ENCODE results near the gene APEH.
A peak's percentile ranks its signal among the peaks of the same experiment; 100 is the strongest.
"Not testable (repeated sequence)": the region's sequence is repeated elsewhere in the genome, so short reads cannot be mapped to it uniquely, and the experiment has no call there.

The APEH gene

DNA sequence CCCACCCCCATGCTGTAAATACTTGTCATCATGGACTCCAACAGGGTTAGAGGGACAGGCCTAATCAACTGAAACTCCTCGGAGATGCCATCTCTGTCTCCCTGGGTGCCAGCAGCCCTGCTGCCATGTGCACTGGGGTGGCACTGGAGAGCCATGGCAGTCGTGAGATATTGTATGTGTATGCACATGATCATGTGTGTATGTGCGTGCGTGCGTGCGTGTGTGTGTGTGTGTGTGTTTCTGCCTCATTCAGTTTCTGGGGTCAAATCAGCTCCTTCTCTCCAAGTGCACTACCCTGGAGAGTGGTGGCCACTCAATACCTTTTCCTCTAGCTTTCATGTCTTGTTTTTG is 3.2 kb upstream of the APEH start:
- no peak for DNase-seq

DNA sequence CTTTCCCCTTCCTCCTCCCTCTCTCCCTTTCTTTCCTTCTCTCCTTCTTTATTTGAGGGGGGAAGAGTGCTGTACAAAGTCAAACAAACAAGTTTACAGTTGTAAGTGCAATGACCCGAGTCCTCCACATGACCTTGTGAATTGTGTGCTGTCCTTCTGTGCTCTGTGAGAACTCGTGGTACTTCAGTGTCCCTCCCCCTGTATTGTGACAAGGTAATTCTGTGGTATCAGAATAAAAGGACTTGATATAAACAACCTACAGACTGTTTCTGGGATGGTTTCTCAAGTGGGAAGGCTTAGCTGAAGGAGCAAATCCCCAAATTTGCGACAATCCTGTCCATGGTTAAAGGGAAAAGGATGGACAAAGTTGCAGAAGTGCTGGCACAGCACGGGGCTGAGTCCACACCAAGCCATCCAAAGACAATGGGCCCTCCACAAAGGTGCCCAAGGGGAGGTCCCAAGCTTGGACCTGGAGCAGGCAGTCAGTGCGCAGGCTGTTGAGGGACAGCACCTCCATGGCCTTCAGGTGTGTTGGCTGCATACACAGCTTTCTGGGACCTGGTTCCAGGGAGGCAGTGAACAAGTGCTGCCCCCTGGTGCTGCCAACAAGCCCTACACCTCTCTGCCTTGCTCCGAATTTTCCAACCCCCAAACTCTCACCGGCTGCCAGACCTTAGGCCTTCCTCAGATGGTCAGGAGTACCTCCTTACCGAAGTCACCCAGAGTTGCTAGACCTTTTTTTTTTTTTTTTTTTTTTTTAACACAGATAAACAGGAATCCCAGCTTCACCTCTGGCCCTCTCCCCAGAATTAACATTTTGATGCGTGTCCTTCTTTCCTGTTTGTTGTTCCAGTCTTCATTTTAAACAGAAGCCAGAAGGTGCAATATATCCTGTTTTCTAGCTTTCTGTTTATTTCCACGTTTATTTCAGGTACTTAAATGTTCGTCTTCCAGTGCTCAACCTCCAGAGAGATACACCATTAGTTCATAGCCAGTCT is 2.6 kb upstream of the APEH start:
- DNase-seq = peak; percentile 60

DNA sequence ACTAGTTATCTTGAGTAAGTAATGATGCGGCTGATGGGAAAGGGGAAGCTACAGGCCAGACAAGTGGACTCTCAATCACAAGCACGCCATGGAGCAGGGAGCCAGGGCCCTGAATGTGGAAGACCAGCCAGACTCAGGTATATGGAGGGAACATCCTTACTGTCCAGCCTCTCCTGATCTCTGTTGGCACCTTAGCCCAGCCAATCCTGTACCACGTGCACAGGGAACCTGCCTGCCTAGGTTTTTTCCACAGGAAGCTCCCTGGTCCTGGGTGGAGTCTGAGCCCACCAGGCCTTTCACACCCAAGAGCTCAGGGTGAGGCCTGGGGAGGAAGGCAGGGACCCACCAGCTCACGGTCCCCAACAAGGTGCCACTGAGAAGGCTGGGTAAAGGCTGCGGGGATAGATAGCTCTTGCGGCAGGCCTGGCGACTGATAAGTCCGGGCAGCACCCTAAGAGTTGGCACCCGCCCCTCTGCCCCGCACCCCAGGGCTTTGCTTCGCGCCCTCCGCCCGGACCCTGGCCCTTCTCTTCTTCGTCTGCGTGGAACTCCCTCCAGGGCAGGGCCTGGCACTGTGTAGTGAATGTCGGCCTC is 933 bp upstream of the APEH start:
- no peak for DNase-seq

DNA sequence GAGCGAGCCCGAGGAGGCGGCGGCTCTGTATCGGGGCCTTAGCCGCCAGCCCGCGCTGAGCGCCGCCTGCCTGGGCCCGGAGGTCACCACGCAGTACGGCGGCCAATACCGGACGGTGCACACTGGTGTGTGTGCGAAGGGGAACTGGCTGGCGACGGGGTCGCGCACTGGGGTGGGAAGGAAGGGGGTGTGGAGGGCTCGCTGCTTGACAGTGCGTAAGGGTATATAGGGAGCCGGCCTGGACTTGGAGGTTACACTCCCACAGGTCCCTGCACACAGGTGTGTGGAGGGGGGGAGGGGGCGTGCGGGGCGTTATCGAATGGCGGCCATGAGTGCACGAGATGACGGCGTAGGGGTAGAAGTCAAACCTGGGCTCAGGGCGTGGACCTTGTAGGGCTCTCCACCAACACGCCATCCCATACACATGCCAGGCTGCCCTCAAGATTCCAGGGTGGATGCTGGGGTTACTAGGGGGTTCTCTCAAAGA is 389 bp downstream of the APEH start:
- no peak for DNase-seq

DNA sequence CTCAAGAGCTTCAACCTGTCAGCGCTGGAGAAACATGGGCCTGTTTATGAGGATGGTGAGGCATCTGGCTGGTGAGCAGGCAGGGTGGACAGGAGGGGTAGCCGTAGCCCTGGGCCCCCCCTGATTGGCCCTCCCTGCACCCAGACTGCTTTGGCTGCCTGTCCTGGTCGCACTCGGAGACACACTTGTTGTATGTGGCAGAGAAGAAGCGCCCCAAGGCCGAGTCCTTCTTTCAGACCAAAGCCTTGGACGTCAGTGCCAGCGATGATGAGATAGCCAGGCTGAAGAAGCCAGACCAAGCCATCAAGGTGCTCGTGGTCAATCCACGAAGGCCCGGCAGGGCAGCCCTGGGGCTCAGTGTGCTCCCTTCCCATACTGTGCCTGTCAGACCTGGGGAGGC is 1.8 kb downstream of the APEH start:
- no peak for DNase-seq

DNA sequence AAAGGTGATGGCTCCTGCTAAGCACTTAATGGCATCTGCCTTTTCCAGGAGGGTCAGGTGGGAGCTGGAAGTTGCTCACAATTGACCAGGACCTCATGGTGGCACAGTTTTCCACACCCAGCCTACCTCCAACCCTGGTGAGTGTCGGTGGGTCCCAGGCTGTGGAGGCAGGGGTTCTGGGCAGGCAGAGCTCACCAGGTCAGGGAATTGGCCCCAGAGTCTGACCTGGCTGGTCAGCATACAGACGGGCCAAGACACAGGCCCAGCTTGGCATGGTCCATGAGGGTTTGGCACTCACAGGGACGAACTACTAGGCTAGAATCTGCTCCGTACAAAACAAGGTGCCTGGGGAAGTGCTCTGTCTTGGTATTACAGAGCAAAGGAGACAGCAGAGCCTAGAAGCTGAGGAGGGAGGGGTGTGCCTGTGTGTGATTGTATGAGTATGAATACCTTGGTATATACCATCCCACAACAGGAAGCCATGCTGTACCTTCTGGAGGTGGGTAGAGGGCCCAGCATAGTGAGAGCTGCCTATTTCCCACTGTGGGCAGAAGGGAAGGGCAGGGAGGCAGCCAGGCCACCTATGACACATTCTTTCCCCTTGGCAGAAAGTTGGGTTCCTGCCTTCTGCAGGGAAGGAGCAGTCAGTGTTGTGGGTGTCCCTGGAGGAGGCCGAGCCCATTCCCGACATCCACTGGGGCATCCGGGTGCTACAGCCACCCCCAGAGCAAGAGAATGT is 6.5 kb downstream of the APEH start:
- DNase-seq = no peak

DNA sequence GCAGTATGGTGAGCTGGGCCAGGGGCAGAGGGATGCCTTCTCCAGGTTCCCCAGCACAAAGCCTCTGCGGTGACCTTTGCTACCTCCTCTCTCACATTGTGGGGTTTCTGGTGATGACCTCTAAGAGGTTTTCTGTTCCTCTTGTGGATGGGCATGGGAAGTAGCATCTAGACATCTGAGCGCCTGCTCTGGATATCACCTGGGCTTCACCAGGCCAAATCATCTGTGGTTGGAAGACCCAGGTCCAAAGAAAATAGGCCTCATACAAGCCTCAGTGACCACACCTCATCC is 7.0 kb downstream of the APEH start:
- no peak for DNase-seq

DNA sequence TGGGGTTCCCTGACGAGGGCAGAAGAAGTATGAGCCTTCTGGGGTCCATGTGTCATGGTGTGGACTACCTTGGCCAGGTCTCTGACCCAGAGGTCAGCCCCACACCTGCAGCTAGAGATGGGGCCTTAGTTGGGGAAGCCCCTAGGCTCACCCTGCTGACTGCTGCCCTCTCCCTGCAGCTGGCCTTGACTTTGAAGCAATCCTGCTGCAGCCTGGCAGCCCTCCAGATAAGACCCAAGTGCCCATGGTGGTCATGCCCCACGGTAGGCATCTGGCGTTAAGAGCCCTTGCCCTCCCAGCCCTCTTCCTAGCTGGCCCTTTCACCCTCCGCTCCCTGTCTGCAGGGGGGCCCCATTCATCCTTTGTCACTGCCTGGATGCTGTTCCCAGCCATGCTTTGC is 7.4 kb downstream of the APEH start:
- no peak for DNase-seq

DNA sequence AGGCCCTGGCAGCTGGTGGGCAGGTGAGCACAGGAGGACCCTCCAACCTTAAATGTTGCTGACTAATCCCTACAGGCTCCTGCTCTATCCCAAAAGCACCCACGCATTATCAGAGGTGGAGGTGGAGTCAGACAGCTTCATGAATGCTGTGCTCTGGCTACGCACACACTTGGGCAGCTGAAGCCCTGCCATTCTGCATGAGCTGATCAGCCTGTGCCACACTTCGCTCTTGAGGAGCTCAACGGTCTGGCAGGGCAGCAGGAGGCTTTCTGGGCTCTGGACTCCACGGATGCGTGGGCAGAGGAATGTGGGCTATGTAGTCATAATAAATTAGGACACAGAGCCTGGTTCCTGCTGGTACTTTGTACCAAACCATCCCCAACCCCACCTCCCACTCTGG is 9.0 kb downstream of the APEH start:
- no peak for DNase-seq

DNA sequence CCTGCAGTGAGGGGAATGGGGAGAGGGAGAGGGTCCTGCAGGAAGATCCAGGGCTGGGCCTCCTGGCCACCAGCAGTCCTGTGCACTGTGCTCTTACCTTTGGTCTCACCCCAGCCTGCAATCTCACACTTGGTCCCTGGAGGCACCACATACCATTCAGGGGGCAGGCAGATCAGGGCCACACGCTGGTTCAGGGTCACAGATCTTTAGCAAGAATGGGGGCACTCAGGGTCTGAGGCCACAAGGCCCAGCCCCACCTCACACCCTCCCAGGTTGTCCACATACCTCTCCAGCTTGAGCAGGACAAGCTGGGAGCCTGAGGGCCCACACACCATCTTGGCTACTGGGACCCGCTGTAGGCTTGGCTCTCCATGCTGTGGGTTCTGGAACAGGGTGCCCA is 10.3 kb downstream of the APEH start:
- not testable (repeated sequence) for DNase-seq

DNA sequence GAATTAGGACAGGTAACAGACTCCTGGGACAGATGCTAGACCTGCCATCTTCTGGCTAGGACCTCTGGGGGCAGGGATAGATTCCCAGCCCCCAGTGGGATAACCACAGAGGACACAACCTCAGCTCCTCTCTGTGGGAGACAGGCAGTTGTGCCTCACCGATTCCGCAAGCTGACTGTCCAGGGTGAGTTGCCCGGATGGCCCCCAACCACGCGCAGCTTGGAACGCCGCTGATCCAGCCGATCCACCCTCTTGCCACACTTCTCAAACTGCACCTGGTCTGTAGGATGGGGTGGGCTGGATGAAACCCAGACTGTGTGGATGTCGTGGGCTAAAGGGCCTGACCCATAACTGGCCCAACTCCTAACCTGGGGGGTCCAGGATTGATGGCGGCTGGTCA is 11.0 kb downstream of the APEH start:
- DNase-seq = not testable (repeated sequence)

DNA sequence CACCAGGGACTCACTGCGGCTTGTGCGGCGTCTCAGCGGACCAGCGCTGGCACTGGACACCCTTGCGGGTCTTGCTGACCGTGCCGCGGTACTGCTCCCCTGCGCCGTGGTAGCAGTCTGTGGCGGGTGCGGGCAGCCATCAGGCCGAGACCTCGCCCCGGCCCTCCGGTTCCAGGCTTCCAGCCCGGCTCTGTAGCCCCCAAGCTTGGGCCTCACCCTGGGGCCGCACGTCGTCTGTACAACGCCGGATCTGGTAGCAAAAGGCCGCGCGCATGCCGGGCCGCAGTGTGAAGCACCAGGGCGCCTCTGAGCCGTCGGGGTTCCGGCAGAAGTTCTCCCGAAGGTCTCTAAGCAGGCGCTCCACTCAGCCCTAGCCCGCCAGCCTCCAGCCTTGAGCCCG is 11.7 kb downstream of the APEH start:
- DNase-seq = not testable (repeated sequence)

DNA sequence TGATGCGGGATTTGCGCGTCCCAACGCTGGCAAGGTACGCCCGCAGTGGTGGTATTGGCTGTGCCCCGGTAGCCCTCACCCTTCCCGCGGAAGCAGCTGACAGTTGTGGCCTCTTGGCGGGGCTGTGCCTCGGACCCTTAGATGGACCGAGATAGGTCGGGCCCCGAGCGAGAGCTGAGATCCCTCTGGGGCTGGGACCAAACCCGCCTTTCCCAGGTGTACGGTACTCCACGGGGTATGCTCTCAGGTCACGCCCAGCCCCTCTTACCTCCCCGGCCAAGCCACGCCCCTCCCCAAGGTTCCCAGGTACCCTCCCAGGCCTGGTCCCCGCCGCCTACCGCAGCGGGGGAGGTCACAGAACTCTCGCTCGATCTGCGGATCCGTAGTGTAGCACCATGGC is 12.2 kb downstream of the APEH start:
- not testable (repeated sequence) for DNase-seq

DNA sequence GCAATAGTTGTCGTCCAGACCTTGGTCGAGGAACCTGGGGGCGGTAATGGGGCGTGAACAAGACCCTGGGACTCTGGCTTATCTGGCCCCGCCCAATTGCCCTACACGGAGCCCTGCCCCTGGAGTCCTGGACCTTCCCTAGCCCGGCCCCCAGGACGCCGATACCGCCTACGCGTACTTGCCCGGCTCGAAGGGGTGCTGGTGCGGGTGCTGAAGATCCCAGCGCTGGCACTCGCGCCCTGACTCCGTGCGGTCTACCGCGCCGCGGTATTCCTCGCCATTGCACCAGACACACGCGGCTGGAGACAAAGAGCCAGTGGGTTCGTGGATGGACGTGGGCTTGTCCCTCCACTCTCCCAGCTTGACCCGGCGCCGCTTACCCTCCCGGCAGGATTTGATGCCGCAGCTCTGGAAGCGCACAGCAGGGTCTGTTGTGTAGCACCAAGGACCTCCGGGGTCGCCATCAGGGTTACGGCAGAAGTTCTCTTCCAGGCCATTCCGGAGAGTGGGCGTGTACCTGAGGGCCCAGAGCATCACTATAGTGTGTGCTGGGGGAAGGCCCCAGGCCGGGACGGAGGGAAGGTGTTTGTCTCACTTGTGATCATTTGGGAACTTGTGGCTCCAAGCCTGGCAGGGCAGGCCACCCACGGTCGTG is 12.7 kb downstream of the APEH start:
- DNase-seq = not testable (repeated sequence)

DNA sequence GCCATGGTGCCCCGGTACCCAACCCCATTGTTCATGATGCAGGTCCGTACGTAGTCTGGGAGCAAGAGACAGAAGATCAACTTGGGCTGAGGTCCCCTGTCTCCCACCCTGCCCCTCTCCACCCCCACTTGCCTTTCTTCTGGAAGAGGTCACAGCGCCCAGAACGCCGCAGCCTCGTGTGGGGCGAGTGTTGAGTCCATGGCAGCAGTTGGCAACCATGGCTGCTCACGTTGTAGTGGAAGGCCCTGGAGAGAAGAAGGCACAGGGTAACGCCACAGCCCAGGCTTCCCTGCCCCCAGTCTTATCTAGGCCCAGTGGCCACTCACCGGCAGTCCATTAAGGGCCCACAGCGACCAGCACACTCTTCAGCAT is 13.3 kb downstream of the APEH start:
- DNase-seq = not testable (repeated sequence)

DNA sequence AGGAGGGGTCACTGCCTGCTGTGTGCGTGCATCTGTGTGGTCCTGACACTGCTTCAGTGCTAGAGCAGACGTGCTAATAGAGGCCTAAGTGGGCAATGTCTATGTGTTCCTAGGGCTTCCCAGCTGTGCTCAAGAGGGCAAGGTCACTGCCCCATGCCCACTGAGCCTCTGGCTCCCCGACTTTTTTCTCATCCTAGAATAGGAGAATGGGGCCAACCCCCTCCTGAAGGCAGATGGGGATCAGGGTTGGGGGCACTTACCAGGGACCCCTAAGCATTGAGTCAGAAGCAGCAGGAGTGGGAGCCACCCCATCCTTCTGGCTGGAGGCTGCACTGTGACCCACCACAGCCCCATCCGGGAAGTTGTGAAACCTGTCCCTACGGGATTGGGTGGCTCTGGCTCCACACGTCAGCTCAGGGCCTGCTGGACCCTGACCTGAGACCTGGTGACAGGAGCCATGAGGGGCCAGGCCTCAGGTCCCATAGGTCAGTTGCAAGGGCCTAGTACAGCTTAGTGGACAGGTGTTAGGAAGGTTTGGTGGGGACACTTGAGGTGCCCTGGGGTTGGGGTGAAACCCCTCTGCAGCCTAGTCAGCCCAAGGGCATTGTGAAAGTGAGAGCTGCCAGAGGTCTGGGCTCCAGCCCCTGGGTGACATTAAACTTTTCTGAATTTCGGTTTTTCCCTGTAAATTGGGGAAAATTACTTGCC is 14.3 kb downstream of the APEH start:
- DNase-seq = not testable (repeated sequence)

DNA sequence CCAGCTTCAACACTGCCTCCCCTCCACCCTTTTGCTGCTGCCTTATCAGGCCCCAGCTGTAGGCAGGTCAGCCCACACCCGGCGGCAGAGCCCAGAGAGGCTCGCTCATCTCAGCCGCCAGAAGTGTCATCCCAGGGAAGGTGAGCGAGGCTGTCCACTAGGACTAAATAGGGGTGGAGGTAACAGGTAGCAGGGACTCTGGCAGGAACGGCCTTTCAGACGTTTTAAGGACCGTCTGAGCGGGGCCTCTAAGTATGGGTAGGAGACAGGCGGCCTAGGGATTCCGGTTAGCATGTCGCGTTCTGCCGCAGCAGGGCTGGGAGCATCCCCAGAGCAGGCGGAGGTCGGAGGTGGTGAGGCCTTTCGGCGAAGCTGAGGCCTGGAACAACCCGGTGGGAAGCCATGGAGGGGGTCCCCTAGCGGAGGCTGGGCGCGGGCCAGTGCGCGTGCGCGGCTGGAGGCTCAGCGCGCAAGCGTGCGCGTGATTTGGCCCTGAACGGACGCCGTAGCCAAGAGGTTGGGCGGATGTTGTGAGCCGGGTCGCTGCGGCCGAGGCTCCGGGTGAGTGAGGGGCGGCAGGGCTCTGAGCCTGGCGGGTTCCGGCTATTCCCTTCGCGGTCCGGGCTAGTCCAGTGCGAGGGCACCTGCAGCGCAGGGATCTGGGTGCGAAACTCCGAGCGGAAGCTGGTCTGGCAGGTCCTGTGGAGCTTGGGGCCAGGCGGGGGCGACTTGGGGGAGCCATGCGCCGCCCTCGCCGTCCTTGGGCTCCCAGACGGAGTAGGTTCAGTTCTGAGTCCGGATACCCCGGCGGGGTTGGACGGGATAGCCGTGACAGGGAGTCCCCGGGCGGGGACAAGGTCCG is 15.1 kb downstream of the APEH start, which contains the start of the genes MST1 and RNF123:
Gene MST1, minus strand, starts transcription at position 429 of the 862 bp plus-strand sequence. CDS start 783 bp downstream, outside the sequence.
Gene RNF123, plus strand, starts transcription at position 512 of the 862 bp plus-strand sequence. CDS start 1,609 bp downstream, outside the sequence.
- peak; percentile 90 for DNase-seq

DNA sequence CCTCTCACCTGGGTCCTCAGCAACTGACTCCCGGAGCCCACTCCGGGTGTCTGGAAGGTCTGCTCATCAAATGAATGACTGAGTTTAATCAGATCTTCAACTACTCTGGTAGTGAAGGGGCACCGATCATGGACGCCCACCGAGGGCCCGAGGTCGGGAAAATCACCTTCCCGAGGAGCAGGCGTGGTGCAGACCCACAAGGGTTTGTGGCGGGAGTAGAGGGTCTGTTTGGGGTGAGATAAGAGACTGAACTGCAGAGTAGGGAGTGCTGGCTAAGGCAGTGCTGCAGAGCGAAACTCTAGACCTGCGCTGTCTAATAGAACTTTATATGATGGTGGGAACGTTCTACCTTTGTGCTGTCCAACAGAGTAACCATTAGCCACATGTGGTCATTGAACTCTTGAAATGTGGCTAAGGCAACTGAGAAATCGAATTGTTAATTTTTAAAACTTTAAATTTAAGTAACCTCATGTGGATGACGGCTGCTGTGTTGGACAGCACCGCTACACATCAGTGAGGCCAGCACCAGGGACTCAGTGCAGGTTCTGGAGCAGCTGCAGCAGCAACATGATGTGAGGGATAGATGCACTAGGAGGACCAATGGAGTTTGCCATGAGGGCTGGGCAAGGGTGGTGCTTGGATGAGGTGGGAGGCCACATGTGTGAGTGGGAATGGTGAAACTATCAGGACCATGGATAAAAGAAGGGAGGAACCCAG is 15.9 kb downstream of the APEH start:
- DNase-seq = not testable (repeated sequence)

DNA sequence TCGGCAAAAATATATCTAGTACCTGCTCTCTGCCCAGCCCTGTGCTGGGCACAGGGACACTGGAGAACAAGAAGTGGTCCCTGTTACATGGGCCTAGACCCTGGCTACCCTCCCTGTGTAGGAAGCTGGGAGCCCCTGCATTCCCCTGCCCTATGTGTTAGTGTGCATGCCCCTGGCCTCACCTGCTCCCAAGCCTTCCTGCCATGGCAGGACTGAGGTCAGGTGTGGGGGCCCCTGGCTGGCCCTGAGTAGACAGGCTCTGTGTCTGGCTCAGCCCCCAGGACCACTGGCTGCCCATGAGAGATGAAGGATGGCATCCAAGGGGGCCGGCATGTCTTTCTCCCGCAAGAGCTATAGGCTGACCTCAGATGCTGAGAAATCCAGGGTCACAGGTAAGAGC is 16.7 kb downstream of the APEH start:
- not testable (repeated sequence) for DNase-seq

DNA sequence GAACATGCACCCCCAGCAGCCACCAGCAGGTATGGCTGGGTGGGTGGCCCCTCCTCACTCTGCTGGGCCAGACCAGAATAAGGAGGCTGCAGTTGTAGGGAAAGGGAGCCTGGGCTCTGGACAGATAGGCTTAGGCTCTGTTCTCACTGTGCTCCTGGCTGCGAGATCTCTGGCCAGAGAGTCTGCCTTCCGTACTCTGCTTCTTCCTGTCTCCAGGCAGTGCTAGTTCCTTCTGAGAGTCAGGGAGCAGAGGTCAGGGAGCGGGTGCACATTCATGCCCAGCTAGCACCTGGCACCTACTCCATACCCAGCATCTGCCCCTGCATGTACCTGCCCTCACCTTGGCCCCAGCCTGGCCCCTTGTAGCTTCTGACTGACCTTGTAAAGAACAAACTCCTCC is 17.3 kb downstream of the APEH start:
- not testable (repeated sequence) for DNase-seq
